IPS-18c (cell line): ENCODE measurements around the gene KRT7.
"Not testable (repeated sequence)": the region's sequence is repeated elsewhere in the genome, so short reads cannot be mapped to it uniquely, and the experiment has no call there.

ENCODE experiments used
- H3K4me3 ChIP-seq: 2 replicates; pipeline ENCODE4 v1.7.0; 2013; ENCODE audit warnings: low read depth, mild to moderate bottlenecking, low read length, moderate library complexity; ENCODE audit not compliant: insufficient read depth
- H3K9me3 ChIP-seq: one replicate; pipeline ENCODE4 v1.6.1; 2013; ENCODE audit warnings: mild to moderate bottlenecking, low read length, moderate library complexity; ENCODE audit not compliant: control insufficient read depth, insufficient read depth

Gene KRT7

DNA sequence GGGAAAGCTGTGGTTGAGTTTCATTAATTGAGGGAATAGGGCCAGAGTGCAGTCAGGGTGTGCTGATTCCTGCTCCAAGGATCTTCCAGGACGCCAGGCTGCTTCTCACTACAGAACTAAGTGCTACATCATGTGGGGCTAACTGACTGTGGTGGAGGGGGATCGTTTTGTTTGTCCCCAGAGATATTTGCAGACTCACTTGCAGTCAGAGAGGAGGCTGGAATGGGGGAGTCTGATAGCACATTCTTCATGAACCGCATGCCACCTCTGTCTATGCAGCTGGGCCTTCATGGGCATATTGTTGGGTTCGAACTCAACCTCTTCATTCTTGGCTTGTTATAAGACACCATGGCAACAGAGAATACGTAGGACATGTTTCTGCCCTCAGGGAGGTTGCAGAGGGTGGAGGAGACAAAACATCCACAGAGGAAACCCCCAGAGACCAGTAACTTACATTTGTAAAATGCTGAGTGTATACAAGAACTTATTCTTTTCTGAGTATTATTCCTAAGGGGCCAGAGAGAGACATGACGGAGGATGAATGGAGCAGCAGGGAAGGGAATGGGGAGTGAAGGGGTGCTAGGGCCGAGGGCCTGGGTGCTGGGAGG lies 13.0 kb downstream of the KRT7 start:
- Histone ChIP-seq H3K9me3 (no peaks in the 10 kb centered on the region), H3K4me3 (no peak overlapping the region)

DNA sequence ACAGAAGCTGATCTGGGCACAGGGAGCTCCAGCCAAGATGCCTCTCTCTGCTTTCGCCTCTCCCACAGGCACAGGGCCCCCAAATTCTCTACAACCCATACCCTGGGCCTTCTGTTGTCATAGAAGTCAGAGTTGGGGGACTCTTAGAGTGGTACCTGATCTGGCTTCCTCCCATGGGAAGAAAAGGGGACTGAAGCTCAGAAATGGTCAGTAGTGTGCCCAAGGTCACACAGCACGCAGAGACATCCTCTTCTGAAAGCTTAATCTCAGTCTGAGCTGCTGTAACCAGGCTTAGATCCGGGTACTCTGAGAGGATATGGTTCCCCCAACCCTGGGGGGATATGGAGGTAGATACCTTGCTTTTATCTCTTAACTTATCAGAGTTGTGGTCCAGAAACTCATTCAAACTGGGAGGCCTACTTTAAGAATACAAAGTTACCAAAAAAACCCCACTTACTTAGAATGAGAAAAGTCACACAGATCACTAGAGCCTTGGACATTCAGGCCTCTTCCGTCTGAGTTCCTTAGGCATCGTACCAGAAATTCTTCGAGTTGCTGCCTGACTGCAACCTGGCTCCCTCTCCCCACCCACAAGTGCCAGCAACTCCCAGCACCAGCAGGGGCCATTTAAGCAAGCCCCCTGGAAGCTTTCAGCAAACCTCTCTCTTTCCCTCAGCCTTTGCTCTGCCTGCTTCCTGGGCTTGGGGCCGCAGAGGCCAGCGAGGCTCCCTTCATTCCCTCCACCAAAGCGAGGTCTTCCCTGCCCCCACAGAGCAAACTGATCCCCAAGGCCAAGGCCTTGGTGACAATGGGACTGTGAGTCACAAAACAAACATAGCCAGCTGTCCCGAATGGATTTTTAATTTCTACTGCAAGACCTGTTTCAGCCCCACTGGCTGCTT lies 13.9 kb downstream of the KRT7 start:
- no peaks in the 10 kb centered on the region for H3K9me3 ChIP-seq
- no peak overlapping the region for H3K4me3 ChIP-seq

DNA sequence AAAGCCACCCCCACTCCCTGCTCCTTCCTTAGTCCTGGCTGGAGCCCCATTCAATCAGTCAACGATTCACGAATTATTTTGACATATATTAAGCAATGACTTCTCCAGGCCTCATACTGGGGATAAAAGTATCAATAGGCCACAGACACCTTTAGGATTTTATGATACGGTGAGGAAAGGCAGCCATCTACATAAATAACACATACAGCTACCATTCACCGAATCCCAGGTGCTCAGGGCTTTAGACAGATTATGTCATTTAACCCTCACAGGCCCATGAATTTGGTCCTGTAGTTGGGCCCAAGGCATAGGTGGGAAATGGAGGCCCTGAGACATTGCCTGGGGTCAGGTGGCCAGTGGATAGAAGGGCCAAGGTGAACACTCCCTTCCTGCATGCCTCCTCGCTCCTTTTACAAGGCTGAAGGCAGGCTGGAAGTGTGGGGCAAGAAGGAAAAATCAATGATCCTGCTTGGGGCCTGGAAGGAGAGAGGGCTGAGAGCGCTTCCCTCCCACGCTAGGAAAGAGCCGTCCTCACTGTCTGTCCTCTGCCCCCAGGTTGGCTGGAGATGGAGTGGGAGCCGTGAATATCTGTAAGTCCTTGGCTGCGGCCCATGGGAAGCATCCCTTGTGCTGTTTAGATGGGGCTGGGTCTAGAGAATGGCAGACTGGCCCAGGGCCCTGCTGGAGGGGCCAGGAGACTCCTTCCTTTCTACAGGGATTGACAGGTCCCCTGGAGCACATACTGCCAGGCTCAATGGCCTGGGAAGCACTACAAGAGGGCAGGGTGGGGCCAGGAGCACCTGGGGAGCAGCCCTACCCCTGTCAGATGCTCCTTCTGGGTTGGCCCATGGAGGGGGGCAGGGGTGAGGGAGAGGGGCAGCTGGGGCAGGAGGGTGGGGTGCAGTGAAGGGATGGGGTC lies 14.8 kb downstream of the KRT7 start:
- Histone ChIP-seq H3K9me3 (no peaks in the 10 kb centered on the region), H3K4me3 (no peak overlapping the region)

DNA sequence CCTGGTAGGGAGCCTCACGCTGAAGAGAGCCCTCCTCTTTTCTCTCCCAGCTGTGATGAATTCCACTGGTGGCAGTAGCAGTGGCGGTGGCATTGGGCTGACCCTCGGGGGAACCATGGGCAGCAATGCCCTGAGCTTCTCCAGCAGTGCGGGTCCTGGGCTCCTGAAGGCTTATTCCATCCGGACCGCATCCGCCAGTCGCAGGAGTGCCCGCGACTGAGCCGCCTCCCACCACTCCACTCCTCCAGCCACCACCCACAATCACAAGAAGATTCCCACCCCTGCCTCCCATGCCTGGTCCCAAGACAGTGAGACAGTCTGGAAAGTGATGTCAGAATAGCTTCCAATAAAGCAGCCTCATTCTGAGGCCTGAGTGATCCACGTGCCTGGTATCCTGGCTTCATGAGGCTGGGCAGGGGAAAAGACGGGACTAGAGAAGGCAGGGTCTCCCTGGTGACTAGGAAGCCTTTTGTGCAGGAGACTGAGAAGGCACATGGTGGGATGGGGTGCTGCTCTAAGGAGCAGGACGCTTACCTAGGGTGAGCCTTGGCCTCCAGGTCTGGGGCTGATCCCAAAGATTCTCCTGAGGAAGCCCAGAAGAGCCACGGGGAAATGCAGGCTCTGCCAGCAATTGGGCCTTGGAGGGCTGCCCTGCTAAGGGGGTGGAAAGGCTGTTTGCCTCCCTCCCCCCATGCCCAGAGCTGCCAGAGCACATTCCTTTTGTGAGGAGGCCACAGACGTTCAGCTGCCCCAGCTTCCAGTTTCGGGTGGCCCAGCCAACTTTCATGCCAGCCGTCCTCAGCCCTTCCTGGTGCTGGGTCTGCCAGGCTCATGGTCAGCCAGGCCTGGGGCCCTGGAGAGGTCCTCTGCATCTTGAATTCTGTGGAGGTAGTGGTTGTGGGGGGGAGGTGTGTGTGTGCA lies 15.8 kb downstream of the KRT7 start:
- H3K4me3 ChIP-seq, result no peak overlapping the region
- no peaks in the 10 kb centered on the region for H3K9me3 ChIP-seq

DNA sequence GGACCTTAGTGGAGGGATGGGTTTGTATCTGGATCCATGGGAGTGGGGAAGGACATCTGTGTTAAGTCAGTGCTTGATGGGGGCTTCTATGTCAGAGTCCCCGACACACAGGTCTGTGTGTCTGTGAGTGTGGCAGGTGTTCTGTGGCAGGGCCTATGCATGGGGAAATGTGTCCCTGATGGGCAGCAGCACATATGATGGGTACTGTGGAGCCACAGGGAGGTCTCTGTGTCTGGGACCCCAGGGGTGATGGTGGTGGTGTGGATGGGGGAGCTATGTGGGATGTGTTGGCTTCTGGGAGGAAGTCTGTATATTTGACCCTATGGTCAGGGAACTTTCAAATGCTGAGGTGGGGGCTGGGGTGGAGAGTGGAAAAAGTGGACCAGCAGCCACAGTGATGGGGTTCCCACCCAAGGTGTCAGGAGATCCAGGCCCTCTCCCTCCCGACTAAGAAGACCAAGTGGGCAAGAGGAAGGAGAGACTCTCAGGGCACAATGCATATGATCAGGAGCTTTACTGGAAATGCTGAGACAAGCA lies 16.5 kb downstream of the KRT7 start:
- H3K9me3 ChIP-seq, result no peaks in the 10 kb centered on the region
- no peak overlapping the region for H3K4me3 ChIP-seq

DNA sequence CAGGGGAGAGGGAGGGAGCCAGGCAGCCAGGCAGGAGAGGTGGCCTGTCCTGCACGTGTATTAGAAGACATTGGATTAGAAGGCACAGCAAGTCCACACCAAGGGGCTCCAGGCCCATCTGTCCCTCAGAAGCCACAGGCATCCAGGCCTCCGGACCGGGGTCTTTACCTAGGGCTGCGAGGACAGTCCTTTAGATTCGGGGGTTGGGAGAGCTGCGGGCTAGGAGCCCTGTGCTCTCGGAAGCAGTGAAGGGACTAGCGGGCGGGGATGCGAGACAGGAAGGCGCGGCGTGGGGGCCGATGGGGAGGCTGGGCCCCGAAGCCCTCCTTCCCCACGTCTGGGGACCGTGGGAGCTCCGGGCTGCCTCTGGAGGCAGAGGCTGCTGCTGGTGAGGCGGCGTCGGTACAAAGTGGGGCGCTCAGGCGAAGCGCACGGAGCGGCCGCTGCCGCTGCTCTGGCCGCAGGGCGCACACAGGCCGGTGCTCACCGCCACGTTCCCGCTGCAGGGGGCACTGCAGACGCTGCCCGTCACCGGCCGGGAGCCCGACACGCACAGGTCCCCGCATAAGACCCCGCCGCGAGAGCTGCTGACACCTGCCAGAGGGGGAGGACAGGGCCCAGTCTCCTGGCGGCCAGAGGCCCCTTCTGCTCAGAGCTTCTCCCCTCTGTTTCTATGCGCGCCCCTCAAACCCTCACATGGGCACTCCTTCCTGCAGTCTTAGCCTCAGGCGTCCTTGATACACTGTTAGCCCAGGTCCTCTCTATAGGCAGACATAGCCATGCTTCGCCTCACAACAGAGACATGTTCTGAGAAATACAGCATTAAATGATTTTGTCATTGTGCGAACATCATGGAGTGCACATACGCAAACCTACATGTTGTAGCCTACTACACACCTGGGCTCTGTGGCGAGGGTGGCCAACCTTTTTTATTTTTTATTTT lies 17.3 kb downstream of the KRT7 start:
- H3K4me3 ChIP-seq, result no peak overlapping the region

DNA sequence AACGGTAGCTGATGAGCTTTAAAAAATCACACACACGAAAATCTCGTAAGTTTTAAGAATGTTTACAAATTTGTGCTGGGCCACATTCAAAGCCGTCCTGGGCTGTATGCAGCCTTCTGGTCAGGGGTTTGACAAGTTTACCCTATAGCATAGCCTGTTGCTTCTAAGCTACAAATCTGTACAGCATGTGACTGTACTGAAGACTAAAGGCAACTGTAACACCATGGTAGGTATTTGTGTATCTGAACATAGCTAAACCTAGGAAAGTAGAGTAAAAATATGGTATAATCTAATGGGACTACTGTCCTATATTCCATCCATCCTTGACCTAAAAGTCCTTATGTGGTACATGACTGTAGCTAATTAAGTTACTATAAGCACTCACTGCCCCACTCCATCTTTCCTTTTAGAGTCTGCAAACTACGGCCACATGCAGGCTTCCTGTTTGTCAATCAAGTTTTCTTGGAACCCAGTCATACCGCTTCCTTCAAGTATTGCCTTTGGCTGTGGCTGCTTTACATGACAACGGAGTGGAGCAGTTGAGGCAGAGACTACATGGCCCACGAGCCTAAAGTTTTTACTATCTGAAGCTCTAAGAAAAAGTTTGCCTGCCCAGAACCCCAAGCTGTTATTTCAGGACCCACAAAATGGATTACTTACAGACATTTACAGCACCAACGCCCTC lies 18.5 kb downstream of the KRT7 start:
- Histone ChIP-seq H3K9me3 (no peaks in the 10 kb centered on the region), H3K4me3 (no peak overlapping the region)

More for the DNA sequence above, 17.3 kb downstream of the KRT7 start:
- H3K9me3 ChIP-seq, result no peaks in the 10 kb centered on the region

DNA sequence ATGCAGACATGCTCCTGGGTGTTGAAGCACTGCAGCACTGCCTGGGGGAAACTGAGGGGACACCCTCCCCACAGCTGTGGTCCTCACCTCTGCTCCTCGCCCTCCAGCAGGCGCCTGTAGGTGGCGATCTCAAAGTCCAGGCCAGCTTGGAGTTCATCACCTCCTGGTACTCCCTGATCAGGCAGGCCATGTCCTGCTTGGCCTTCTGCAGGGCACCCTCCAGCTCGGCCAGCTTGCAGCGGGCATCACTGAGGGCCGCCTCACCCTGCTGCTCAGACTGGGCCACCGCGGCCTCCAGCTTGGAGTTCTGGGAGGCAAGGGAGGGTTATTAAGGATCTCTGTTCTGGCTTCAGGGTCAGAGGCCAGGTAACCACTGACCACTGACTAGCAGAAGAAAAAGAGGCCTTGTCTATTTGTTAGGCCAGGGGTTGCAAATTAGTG lies 19.2 kb downstream of the KRT7 start:
- not testable (repeated sequence) for H3K9me3 ChIP-seq, H3K4me3 ChIP-seq

DNA sequence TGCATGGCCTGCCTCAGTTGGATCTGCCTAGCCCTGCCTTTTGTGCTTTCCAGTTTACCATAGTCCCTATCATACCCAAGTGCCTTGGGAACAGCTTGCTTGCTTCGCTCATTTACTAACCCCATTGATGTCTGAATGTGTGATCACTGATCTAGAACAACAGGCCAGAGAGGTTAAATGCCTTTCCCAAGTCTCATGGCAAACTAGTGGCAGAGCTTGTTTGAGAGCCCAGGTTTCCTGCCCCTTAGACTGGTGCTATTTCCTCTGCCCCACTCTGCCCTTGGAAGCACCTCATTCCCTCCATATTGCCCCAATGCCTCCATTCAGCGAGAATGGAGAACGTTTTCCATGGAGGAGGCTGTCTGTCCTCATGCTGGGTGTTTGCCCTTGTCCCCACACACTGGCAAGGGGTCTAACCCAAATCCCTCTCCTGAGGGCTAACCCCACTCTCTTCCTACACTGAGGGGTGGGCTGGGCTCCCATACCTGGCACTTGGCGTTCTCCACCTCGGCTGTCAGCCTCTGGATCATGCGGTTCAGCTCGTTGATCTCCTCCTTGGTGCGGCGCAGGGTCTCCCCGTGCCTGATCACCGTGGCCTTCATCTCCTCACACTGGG lies 19.8 kb downstream of the KRT7 start:
- H3K4me3 ChIP-seq, result no peak overlapping the region
- no peaks in the 10 kb centered on the region for H3K9me3 ChIP-seq

DNA sequence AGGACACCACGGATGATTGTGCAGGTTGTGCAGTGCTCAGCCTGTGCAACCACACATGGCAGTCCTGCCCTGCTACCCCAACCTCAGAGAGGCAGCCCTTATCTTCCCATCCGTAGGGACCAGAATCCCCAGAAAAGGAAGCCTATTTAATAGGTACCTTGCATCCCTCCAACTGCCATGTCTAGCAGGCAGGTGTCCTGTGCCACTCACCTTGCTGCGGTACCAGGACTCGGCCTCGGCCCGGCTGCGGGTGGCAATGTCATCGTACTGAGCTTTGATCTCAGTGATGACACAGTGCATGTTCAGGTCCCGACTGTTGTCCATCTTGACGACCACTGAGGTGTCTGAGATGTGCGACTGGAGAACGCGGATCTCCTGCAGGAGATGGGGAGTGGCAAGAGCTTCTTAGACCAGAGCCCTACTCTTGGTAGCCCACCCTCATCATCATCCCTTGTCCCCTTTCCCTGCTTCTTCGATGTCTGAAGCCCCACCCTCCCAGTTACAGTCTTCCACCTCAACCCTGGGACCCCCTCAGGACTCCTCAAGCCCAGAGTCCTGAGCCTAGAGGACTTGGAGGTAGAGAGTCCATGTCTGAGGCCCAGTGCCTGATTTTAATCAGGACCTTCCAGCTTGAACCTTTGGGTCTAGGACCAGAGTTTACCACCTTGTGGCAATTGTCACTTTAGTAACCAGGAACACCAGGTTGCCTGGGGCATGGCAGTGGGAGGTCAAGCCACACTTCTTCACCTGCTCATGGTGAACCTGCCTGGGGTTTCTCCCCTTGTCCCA lies 20.5 kb downstream of the KRT7 start:
- H3K4me3 ChIP-seq, result no peak overlapping the region
- H3K9me3 ChIP-seq, result no peaks in the 10 kb centered on the region

DNA sequence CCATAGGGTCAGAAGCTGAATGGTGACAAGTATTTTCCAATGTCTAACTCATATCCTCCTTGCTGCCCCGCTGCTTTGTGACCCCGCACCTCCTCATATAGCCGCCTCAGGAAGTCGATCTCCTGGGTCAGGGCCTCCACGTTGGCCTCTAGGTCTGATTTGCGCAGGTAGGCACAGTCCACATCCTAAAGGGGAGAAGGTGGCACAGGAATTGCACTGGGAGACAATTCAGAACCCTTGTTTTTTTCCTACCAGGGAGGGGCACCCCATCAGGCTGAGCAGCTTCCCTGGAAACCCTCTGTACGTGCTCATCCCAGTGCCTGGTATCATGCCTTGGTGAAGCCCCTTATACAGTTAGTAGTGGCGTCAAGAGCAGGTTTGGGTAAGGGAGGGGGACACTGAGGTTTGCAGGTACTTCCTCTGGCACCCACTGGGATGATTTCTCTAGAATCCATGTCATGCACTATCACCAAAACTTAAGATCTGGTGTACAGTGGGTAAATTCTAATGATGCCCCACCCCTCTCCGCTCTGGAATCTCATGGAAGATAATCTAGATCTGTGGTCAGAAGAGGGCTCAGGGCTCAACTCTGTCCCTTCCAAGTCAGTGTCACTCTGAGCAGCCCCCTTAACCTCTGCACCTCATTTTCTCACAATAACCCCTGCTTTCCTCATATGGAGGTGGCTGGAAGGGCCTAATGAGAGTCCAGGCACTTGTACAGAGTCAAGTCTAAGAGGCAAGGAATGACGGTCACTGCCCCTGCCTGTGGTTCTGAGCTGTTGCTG lies 21.3 kb downstream of the KRT7 start:
- no peak overlapping the region for H3K4me3 ChIP-seq

DNA sequence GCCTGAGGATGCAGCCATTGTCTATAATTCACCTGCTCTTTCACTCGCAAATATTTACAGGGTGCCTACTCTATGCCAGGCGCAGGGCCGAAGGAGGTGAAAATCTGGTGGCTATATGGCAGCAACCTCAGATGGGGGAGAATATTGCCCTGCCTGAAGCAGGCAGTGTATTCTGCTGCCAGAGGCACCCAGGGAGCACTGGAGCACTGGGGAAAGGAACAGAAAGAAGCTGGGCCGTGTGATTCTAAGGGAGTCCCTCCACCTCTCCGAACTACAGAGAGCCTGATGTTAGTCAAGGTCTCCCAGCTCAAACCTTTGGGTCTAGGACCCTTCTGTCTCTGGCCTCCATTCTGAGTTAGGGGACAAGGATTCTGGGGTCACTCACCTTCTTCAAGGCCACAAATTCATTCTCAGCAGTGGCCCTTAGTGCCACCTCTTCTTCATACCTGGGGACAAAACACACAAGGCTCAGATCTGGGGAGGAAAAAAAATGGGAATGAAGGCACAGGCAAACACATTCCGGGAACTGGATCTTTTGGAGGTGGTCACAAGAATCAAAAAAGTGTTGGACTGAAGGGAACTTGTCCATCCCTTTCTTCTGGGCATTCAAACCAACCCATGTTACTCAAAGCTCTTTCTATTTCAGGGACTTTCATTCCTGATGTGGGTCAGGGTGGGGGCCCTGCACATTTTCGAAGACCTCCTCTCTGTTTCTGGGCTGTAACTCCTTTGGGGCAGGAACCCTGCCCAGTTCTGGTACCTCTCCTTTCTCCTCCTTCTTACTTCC lies 22.1 kb downstream of the KRT7 start:
- Histone ChIP-seq H3K4me3 (no peak overlapping the region), H3K9me3 (peaks cover 4% of the 10 kb centered on the region)

More for the DNA sequence above, 21.3 kb downstream of the KRT7 start:
- H3K9me3 ChIP-seq, result peaks cover 1% of the 10 kb centered on the region
